ENCODE measurements around the gene PANK3. TPM values are rescaled to one million over a fixed set of nuclear protein-coding genes. Genes with fewer than 3 reads are reported as not detected.

PANK3 gene
- total RNA-seq, 4 donors from 2014 or later: 25.8 to 44.2 (median 34.5) TPM

- no peak for TF ChIP-seq CTCF (IDR thresholded peaks at IDR 0.05; ENCODE audit: low read depth)
Measured at GRCh38 chr5:168563959-168564358, 15.2 kb downstream of the PANK3 start.

- no peak for TF ChIP-seq CTCF (IDR thresholded peaks at IDR 0.05; ENCODE audit: low read depth)
Measured at GRCh38 chr5:168562279-168562678, 16.9 kb downstream of the PANK3 start.

DNA sequence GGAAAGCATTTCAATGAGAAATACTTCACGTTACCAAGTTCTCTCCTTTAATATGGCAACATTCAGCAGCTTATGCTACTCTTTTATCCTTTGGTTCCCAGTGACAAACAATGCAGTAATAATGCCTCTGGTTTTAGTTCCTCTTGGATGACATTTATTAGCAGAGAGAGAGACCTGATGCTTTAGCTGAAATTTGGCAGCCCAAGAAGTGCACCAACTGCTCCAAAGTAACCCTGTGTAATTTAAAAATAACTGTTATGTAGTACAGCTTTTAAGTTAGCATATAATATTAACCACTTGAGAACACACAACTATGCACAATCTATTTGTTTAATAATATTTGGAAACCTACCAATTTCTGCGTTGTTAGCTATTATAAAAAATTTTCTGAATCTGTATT lies 21.8 kb downstream of the PANK3 start:
- TF ChIP-seq CTCF (IDR thresholded peaks at IDR 0.05; ENCODE audit: low read depth): no peak

DNA sequence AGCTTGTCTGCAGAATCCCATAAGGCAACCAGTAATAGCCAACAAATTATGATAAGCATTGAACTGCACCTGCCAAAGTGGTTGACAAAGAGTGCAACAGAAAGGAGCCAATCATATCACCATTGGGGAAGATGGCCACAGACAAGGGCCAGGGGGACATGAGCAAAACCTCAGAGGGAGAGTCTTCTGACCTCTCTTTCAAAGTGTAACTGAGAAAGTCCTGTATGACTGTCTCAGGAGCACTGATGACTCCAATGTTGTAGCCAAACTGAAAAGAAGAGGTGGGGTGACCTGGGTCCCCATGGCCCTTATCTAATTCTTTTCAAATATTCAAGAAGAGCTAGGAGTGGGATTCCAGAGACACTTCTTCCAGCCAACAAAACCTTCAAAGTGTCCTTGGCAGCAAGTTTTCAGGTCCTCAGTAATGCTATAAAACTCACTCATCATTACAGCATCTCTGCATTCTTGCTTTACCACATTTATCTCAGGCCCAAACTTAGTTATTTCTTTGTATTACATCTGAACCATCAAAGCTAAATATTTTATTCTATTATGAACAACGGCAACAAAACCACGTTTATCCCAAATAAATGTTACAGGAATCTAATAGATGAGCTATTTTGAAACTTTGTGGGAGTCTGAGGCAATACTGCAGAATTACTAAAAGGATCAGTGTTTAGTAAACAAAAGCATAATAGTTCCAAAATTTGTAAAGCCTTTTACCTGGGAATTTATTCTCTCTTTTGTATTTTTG lies 25.6 kb downstream of the PANK3 start:
- TF ChIP-seq CTCF (IDR thresholded peaks at IDR 0.05; ENCODE audit: low read depth): no peak

- no peak for TF ChIP-seq CTCF (IDR thresholded peaks at IDR 0.05; ENCODE audit: low read depth)
Measured at GRCh38 chr5:168552146-168552545, 27.0 kb downstream of the PANK3 start.

- TF ChIP-seq CTCF (IDR thresholded peaks at IDR 0.05; ENCODE audit: low read depth): no peak
Measured at GRCh38 chr5:168550656-168551055, 28.5 kb downstream of the PANK3 start.

DNA sequence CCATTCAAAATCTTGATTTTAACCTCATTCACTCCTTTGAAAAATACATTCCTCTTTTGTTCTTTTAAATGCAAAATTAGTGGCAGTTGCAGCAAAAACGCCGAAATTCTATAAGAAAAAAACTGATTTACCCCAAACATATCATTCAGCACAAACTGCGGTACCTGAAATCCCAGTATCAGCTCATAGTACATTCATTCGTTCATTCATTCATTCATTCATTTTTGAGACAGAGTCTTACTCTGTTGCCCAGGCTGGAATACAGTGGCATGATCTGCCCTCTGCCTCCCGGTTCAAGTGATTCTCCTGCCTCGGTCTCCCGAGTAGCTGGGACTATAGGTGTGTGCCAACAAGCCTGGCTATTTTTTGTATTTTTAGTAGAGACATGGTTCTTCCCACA lies 29.6 kb downstream of the PANK3 start:
- no peak for TF ChIP-seq CTCF (IDR thresholded peaks at IDR 0.05; ENCODE audit: low read depth)
